ENCODE measurements around the gene SLX9.

- TF ChIP-seq CTCF (IDR thresholded peaks at IDR 0.05): no peak
- no peak for TF ChIP-seq EZH2 (IDR thresholded peaks at IDR 0.05; ENCODE audit: borderline replicate concordance, insufficient read depth, low read depth, low read length, poor library complexity, severe bottlenecking)
Measured at GRCh38 chr21:45019076-45019886, 79.5 kb downstream of the SLX9 start.
